ENCODE measurements around the gene RBM23.
"Not testable (repeated sequence)": the region's sequence is repeated elsewhere in the genome, so short reads cannot be mapped to it uniquely, and the experiment has no call there.

RBM23 gene

GRCh38 chr14:22929104-22929960 lies 10.4 kb upstream of the RBM23 start, which contains the start of gene PRMT5:
Gene PRMT5, minus strand, starts transcription at chr14:22929376. Its CDS starts 15 bp downstream, at chr14:22929361.
- peak; percentile 99 for DNase-seq
- peaks cover 20% of the 10 kb centered on the region for H3K36me3 Mint-ChIP-seq
- no peaks in the 10 kb centered on the region for H3K9me3 Mint-ChIP-seq
- H3K4me1 Mint-ChIP-seq: peaks cover 26% of the 10 kb centered on the region
- no peak within 1 kb of the TSS for H3K27ac Mint-ChIP-seq
- CTCF ChIA-PET: interaction anchor here (0.9 to 3.0 kb wide), 22 partner anchors 10 to 100 kb away, joined by 3 to 24 read pairs (median 5); partner anchors contain the start of genes AJUBA, HAUS4, RBM23 and REM2
- H3K27me3 Mint-ChIP-seq: no peaks in the 10 kb centered on the region
- H3K4me3 Mint-ChIP-seq: no peak within 1 kb of the TSS

GRCh38 chr14:22928237-22929103 lies 9.5 kb upstream of the RBM23 start:
- H3K27ac Mint-ChIP-seq: no peak overlapping the region
- CTCF ChIA-PET: interaction anchor here (0.9 to 3.0 kb wide), 8 partner anchors 9 to 358 kb away, joined by 3 to 24 read pairs (median 6); partner anchors contain the start of gene RBM23

GRCh38 chr14:22926316-22926715 lies 7.4 kb upstream of the RBM23 start:
- Mint-ChIP-seq H3K27me3 (no peaks in the 10 kb centered on the region), H3K36me3 (peaks cover 35% of the 10 kb centered on the region), H3K27ac (no peak overlapping the region), H3K4me1 (peaks cover 27% of the 10 kb centered on the region), H3K4me3 (no peak overlapping the region), H3K9me3 (no peaks in the 10 kb centered on the region)
- CTCF ChIA-PET: no interaction called here
- DNase-seq: no peak

More at GRCh38 chr14:22928237-22929103, 9.5 kb upstream of the RBM23 start:
- H3K9me3 Mint-ChIP-seq: no peaks in the 10 kb centered on the region
- no peak overlapping the region for H3K4me3 Mint-ChIP-seq
- peaks cover 26% of the 10 kb centered on the region for H3K4me1 Mint-ChIP-seq
- no peaks in the 10 kb centered on the region for H3K27me3 Mint-ChIP-seq
- H3K36me3 Mint-ChIP-seq: peaks cover 25% of the 10 kb centered on the region
- DNase-seq: peak; percentile 22

GRCh38 chr14:22925513-22925912 lies 6.6 kb upstream of the RBM23 start:
- no peaks in the 10 kb centered on the region for H3K9me3 Mint-ChIP-seq
- no peak for DNase-seq
- H3K4me3 Mint-ChIP-seq: no peak overlapping the region
- no peak overlapping the region for H3K27ac Mint-ChIP-seq
- CTCF ChIA-PET: no interaction called here
- H3K4me1 Mint-ChIP-seq: peaks cover 29% of the 10 kb centered on the region
- no peaks in the 10 kb centered on the region for H3K27me3 Mint-ChIP-seq
- H3K36me3 Mint-ChIP-seq: peaks cover 40% of the 10 kb centered on the region

GRCh38 chr14:22923746-22924145 lies 4.8 kb upstream of the RBM23 start:
- DNase-seq: no peak
- CTCF ChIA-PET: no interaction called here
- peak overlapping the region; percentile 33 for H3K27ac Mint-ChIP-seq
- peaks cover 46% of the 10 kb centered on the region for H3K4me1 Mint-ChIP-seq
- H3K36me3 Mint-ChIP-seq: peaks cover 44% of the 10 kb centered on the region
- H3K27me3 Mint-ChIP-seq: peaks cover 5% of the 10 kb centered on the region
- H3K4me3 Mint-ChIP-seq: no peak overlapping the region
- H3K9me3 Mint-ChIP-seq: no peaks in the 10 kb centered on the region

- H3K4me1 Mint-ChIP-seq: peaks cover 43% of the 10 kb centered on the region
Measured at GRCh38 chr14:22922294-22922693, 3.3 kb upstream of the RBM23 start.

GRCh38 chr14:22920697-22921096 lies 1.7 kb upstream of the RBM23 start:
- H3K36me3 Mint-ChIP-seq: peaks cover 47% of the 10 kb centered on the region
- no peak overlapping the region for H3K4me3 Mint-ChIP-seq
- DNase-seq: no peak
- peaks cover 6% of the 10 kb centered on the region for H3K27me3 Mint-ChIP-seq
- H3K9me3 Mint-ChIP-seq: no peaks in the 10 kb centered on the region
- H3K4me1 Mint-ChIP-seq: peaks cover 39% of the 10 kb centered on the region
- CTCF ChIA-PET: interaction anchor here (0.8 to 2.6 kb wide), 2 partner anchors 9 to 69 kb away, joined by 3 to 24 read pairs; partner anchors contain the start of gene PRMT5
- H3K27ac Mint-ChIP-seq: no peak overlapping the region

More at GRCh38 chr14:22922294-22922693, 3.3 kb upstream of the RBM23 start:
- no peak overlapping the region for H3K27ac Mint-ChIP-seq
- H3K27me3 Mint-ChIP-seq: peaks cover 6% of the 10 kb centered on the region
- H3K36me3 Mint-ChIP-seq: peaks cover 50% of the 10 kb centered on the region
- H3K9me3 Mint-ChIP-seq: no peaks in the 10 kb centered on the region
- H3K4me3 Mint-ChIP-seq: no peak overlapping the region
- DNase-seq: no peak
- CTCF ChIA-PET: interaction anchor here (0.9 kb wide), 1 partner anchor 60 kb away, joined by 3 read pairs; the partner anchor contains the start of gene AJUBA

GRCh38 chr14:22919601-22919921 lies 612 bp upstream of the RBM23 start:
- H3K36me3 Mint-ChIP-seq: peaks cover 49% of the 10 kb centered on the region
- H3K27ac Mint-ChIP-seq: peak overlapping the region; percentile 100
- peaks cover 6% of the 10 kb centered on the region for H3K27me3 Mint-ChIP-seq
- peaks cover 42% of the 10 kb centered on the region for H3K4me1 Mint-ChIP-seq
- H3K4me3 Mint-ChIP-seq: peak overlapping the region; percentile 99
- H3K9me3 Mint-ChIP-seq: no peaks in the 10 kb centered on the region
- DNase-seq: no peak
- CTCF ChIA-PET: interaction anchor here (1.0 to 2.6 kb wide), 3 partner anchors 11 to 149 kb away, joined by 3 to 24 read pairs (median 4); partner anchors contain the start of gene PRMT5

GRCh38 chr14:22915886-22916521 lies 2.9 kb downstream of the RBM23 start:
- peaks cover 48% of the 10 kb centered on the region for H3K4me1 Mint-ChIP-seq
- DNase-seq: no peak
- peaks cover 6% of the 10 kb centered on the region for H3K27me3 Mint-ChIP-seq
- no peaks in the 10 kb centered on the region for H3K9me3 Mint-ChIP-seq
- CTCF ChIA-PET: interaction anchor here (1.6 to 3.4 kb wide), 4 partner anchors 8 to 43 kb away, joined by 4 to 16 read pairs (median 9); partner anchors contain the start of gene PRMT5
- no peak overlapping the region for H3K4me3 Mint-ChIP-seq
- H3K36me3 Mint-ChIP-seq: peaks cover 44% of the 10 kb centered on the region
- H3K27ac Mint-ChIP-seq: peak overlapping the region; percentile 33

GRCh38 chr14:22914836-22915235 lies 4.1 kb downstream of the RBM23 start:
- H3K4me3 Mint-ChIP-seq: not testable (repeated sequence)

GRCh38 chr14:22910916-22911315 lies 8.0 kb downstream of the RBM23 start:
- Mint-ChIP-seq H3K27ac (no peak overlapping the region), H3K9me3 (no peaks in the 10 kb centered on the region)
- CTCF ChIA-PET: interaction anchor here (1.5 to 1.6 kb wide), 2 partner anchors 9 to 10 kb away, joined by 3 to 4 read pairs; no protein-coding TSS in a partner anchor

More at GRCh38 chr14:22914836-22915235, 4.1 kb downstream of the RBM23 start:
- Mint-ChIP-seq H3K4me1 (peaks cover 43% of the 10 kb centered on the region), H3K36me3 (peaks cover 45% of the 10 kb centered on the region)
- not testable (repeated sequence) for H3K27me3 Mint-ChIP-seq, H3K9me3 Mint-ChIP-seq, DNase-seq, H3K27ac Mint-ChIP-seq
- CTCF ChIA-PET: interaction anchor here (1.6 to 3.4 kb wide), 2 partner anchors 14 to 42 kb away, joined by 4 to 16 read pairs; no protein-coding TSS in a partner anchor

GRCh38 chr14:22908601-22909000 lies 10.3 kb downstream of the RBM23 start:
- no peaks in the 10 kb centered on the region for H3K9me3 Mint-ChIP-seq
- H3K36me3 Mint-ChIP-seq: peaks cover 57% of the 10 kb centered on the region
- H3K4me3 Mint-ChIP-seq: no peak overlapping the region
- H3K27ac Mint-ChIP-seq: no peak overlapping the region
- no peak for DNase-seq
- CTCF ChIA-PET: interaction anchor here (1.1 to 1.7 kb wide), 2 partner anchors 8 to 22 kb away, joined by 3 to 9 read pairs; no protein-coding TSS in a partner anchor
- H3K4me1 Mint-ChIP-seq: peaks cover 12% of the 10 kb centered on the region
- H3K27me3 Mint-ChIP-seq: no peaks in the 10 kb centered on the region

More at GRCh38 chr14:22910916-22911315, 8.0 kb downstream of the RBM23 start:
- Mint-ChIP-seq H3K27me3 (no peaks in the 10 kb centered on the region), H3K36me3 (peaks cover 46% of the 10 kb centered on the region), H3K4me1 (peaks cover 18% of the 10 kb centered on the region), H3K4me3 (no peak overlapping the region)
- DNase-seq: no peak

- Mint-ChIP-seq H3K4me1 (peaks cover 10% of the 10 kb centered on the region), H3K27ac (no peak overlapping the region), H3K36me3 (peaks cover 56% of the 10 kb centered on the region), H3K27me3 (no peaks in the 10 kb centered on the region), H3K4me3 (no peak overlapping the region), H3K9me3 (no peaks in the 10 kb centered on the region)
- CTCF ChIA-PET: interaction anchor here (1.1 to 1.7 kb wide), 2 partner anchors 9 to 23 kb away, joined by 3 to 9 read pairs; no protein-coding TSS in a partner anchor
- no peak for DNase-seq
Measured at GRCh38 chr14:22907429-22907828, 11.5 kb downstream of the RBM23 start.

Measured in activated naive CD4-positive, alpha-beta T cell treated with anti-CD3 and anti-CD28 coated beads, Interleukin-2, amount 10 ng/mL, durations not matched to agents 7 days and 5 days (primary cell).